SK-N-SH treated with all-trans-retinoic acid at 6 μM for 48 hours (cell line): Measurements from ENCODE around the gene ATRAID.

Source experiments
- ATAC-seq: fragments of 200-7000 bp; cut with Tn5 transposase; 3 replicates; pipeline ENCODE4 v1.9.1; 2020; ENCODE audit warnings: mild to moderate bottlenecking, moderate library complexity
- ARNTL ChIP-seq: fragments of 450-650 bp; formaldehyde crosslinking; IDR thresholded peaks from 2 replicates; pipeline ENCODE4 v1.5.0; 2020; ENCODE audit warnings: low read depth, mild to moderate bottlenecking, moderate library complexity, borderline replicate concordance
- BACH2 ChIP-seq: fragments of 250-450 bp; sonication (Bioruptor Pico); IDR thresholded peaks from 2 replicates; pipeline ENCODE4 v1.9.0; 2021; ENCODE audit warnings: mild to moderate bottlenecking, borderline replicate concordance
- CREB5 ChIP-seq: fragments of 250-450 bp; sonication (Bioruptor Pico); IDR thresholded peaks from 2 replicates; pipeline ENCODE4 v1.5.1; 2020; ENCODE audit warnings: low read depth, mild to moderate bottlenecking, moderate library complexity
- CSDC2 ChIP-seq: fragments of 250-450 bp; sonication (Bioruptor Pico); IDR thresholded peaks from 2 replicates; pipeline ENCODE4 v1.5.0; 2020; ENCODE audit warnings: mild to moderate bottlenecking, moderate library complexity
- CSRNP3 ChIP-seq: fragments of 250-450 bp; sonication (Bioruptor Pico); IDR thresholded peaks from 2 replicates; pipeline ENCODE4 v1.5.1; 2021; ENCODE audit warnings: mild to moderate bottlenecking, moderate library complexity
- ESRRG ChIP-seq: fragments of 250-450 bp; sonication (Bioruptor Pico); IDR thresholded peaks from 2 replicates; pipeline ENCODE4 v1.6.1; 2021; ENCODE audit warnings: mild to moderate bottlenecking
- GLIS3 ChIP-seq: fragments of 250-450 bp; sonication (Bioruptor Pico); IDR thresholded peaks from 2 replicates; pipeline ENCODE4 v1.5.0; 2020; ENCODE audit warnings: mild to moderate bottlenecking, moderate library complexity
- ISL1 ChIP-seq: fragments of 250-450 bp; sonication (Bioruptor Pico); IDR thresholded peaks from 2 replicates; pipeline ENCODE4 v2.1.2; 2022; ENCODE audit warnings: mild to moderate bottlenecking, moderate library complexity
- OSR1 ChIP-seq: fragments of 250-450 bp; sonication (Bioruptor Pico); IDR thresholded peaks from 2 replicates; pipeline ENCODE4 v1.8.0; 2022; ENCODE audit warnings: moderate library complexity, mild to moderate bottlenecking, inconsistent platforms
- PATZ1 ChIP-seq: fragments of 250-450 bp; sonication (Bioruptor Pico); IDR thresholded peaks from 2 replicates; pipeline ENCODE4 v1.8.0; 2020; ENCODE audit warnings: mild to moderate bottlenecking, moderate library complexity, borderline replicate concordance
- RARB ChIP-seq: fragments of 250-450 bp; sonication (Bioruptor Pico); IDR thresholded peaks from 2 replicates; pipeline ENCODE4 v1.8.0; 2021; ENCODE audit warnings: mild to moderate bottlenecking, moderate library complexity
- SNAI2 ChIP-seq: fragments of 250-450 bp; sonication (Bioruptor Pico); IDR thresholded peaks from 2 replicates; pipeline ENCODE4 v1.5.0; 2020; ENCODE audit warnings: mild to moderate bottlenecking, moderate library complexity
- TCF4 ChIP-seq: fragments of 250-450 bp; sonication (Bioruptor Pico); IDR thresholded peaks from 2 replicates; pipeline ENCODE4 v1.8.0; 2021; ENCODE audit warnings: mild to moderate bottlenecking, moderate library complexity, borderline replicate concordance
- TOX ChIP-seq: fragments of 250-450 bp; sonication (Bioruptor Pico); IDR thresholded peaks from 2 replicates; pipeline ENCODE4 v1.8.0; 2021; ENCODE audit warnings: mild to moderate bottlenecking, moderate library complexity, borderline replicate concordance
- ZC3H10 ChIP-seq: fragments of 250-450 bp; sonication (Bioruptor Pico); IDR thresholded peaks from 2 replicates; pipeline ENCODE4 v1.5.1; 2021; ENCODE audit warnings: mild to moderate bottlenecking, moderate library complexity
- ZFP3 ChIP-seq: fragments of 250-450 bp; sonication (Bioruptor Pico); IDR thresholded peaks from 2 replicates; pipeline ENCODE4 v1.5.0; 2020; ENCODE audit warnings: mild to moderate bottlenecking, moderate library complexity
- ZFP30 ChIP-seq: fragments of 450-650 bp; formaldehyde crosslinking; IDR thresholded peaks from 2 replicates; pipeline ENCODE4 v1.5.0; 2022; ENCODE audit warnings: mild to moderate bottlenecking, moderate library complexity
- ZNF565 ChIP-seq: fragments of 450-650 bp; formaldehyde crosslinking; conservative IDR thresholded peaks from 2 replicates; pipeline ENCODE4 v1.5.0; 2020; ENCODE audit warnings: low read depth, mild to moderate bottlenecking, moderate library complexity
- ZNF8 ChIP-seq: fragments of 450-650 bp; formaldehyde crosslinking; IDR thresholded peaks from 2 replicates; pipeline ENCODE4 v1.5.0; 2020; ENCODE audit warnings: mild to moderate bottlenecking, moderate library complexity
- TF ChIP-seq, protein P1 (sequence below): fragments of 250-450 bp; sonication (Bioruptor Pico); IDR thresholded peaks from 2 replicates; pipeline ENCODE4 v1.8.0; 2021; ENCODE audit warnings: low read depth, mild to moderate bottlenecking, moderate library complexity, borderline replicate concordance
- TF ChIP-seq, protein P2 (sequence below): fragments of 250-450 bp; sonication (Bioruptor Pico); IDR thresholded peaks from 2 replicates; pipeline ENCODE4 v1.5.0; 2020; ENCODE audit warnings: mild to moderate bottlenecking, moderate library complexity

ATRAID gene

DNA sequence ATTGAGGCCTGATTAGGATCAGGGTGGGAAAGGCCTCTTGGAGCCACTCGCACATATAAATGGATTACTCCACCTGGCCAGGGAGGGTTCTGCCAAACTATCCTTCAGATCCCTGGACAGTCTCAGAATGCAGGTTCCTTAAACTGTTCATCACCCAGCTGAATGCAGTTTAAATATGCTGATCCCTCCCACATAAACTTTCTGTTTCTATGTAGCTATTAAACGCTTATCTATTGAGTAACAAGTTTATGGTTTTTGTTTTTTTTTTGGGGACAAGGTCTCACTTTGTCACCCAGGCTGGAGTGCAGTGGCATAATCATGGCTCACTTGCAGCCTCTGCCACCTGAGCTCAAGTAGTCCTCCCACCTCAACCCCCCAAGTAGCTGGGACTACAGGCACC, 7.2 kb downstream of the ATRAID start:
- TF ChIP-seq ISL1 (CRISPR knock-in tag) (no peak), RARB (CRISPR knock-in tag) (no peak), BACH2 (CRISPR knock-in tag) (no peak), TOX (CRISPR knock-in tag) (no peak), PATZ1 (CRISPR knock-in tag) (no peak), ZC3H10 (CRISPR knock-in tag) (no peak), SNAI2 (no peak), CSRNP3 (CRISPR knock-in tag) (no peak)
- TF ChIP-seq, protein P1, sequence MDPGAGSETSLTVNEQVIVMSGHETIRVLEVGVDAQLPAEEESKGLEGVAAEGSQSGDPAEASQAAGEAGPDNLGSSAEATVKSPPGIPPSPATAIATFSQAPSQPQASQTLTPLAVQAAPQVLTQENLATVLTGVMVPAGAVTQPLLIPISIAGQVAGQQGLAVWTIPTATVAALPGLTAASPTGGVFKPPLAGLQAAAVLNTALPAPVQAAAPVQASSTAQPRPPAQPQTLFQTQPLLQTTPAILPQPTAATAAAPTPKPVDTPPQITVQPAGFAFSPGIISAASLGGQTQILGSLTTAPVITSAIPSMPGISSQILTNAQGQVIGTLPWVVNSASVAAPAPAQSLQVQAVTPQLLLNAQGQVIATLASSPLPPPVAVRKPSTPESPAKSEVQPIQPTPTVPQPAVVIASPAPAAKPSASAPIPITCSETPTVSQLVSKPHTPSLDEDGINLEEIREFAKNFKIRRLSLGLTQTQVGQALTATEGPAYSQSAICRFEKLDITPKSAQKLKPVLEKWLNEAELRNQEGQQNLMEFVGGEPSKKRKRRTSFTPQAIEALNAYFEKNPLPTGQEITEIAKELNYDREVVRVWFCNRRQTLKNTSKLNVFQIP: no peak
- ATAC-seq: no peak

- TF ChIP-seq TOX (CRISPR knock-in tag) (no peak), GLIS3 (CRISPR knock-in tag) (no peak), ESRRG (no peak), PATZ1 (CRISPR knock-in tag) (no peak)
- ATAC-seq: no peak
Measured at GRCh38 chr2:27220091-27220490, 8.2 kb downstream of the ATRAID start.

- TF ChIP-seq RARB (CRISPR knock-in tag) (no peak), PATZ1 (CRISPR knock-in tag) (no peak), CSDC2 (CRISPR knock-in tag) (no peak), ZFP30 (CRISPR knock-in tag) (no peak), ARNTL (CRISPR knock-in tag) (no peak), ISL1 (CRISPR knock-in tag) (no peak), ZNF8 (CRISPR knock-in tag) (no peak), SNAI2 (no peak), BACH2 (CRISPR knock-in tag) (no peak), ZC3H10 (CRISPR knock-in tag) (no peak), OSR1 (CRISPR knock-in tag) (no peak), TCF4 (no peak), ZFP3 (CRISPR knock-in tag) (no peak), TOX (CRISPR knock-in tag) (no peak), CSRNP3 (CRISPR knock-in tag) (no peak), CREB5 (CRISPR knock-in tag) (no peak), ESRRG (no peak), ZNF565 (CRISPR knock-in tag) (no peak)
- TF ChIP-seq, protein P2, sequence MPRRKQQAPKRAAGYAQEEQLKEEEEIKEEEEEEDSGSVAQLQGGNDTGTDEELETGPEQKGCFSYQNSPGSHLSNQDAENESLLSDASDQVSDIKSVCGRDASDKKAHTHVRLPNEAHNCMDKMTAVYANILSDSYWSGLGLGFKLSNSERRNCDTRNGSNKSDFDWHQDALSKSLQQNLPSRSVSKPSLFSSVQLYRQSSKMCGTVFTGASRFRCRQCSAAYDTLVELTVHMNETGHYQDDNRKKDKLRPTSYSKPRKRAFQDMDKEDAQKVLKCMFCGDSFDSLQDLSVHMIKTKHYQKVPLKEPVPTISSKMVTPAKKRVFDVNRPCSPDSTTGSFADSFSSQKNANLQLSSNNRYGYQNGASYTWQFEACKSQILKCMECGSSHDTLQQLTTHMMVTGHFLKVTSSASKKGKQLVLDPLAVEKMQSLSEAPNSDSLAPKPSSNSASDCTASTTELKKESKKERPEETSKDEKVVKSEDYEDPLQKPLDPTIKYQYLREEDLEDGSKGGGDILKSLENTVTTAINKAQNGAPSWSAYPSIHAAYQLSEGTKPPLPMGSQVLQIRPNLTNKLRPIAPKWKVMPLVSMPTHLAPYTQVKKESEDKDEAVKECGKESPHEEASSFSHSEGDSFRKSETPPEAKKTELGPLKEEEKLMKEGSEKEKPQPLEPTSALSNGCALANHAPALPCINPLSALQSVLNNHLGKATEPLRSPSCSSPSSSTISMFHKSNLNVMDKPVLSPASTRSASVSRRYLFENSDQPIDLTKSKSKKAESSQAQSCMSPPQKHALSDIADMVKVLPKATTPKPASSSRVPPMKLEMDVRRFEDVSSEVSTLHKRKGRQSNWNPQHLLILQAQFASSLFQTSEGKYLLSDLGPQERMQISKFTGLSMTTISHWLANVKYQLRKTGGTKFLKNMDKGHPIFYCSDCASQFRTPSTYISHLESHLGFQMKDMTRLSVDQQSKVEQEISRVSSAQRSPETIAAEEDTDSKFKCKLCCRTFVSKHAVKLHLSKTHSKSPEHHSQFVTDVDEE: no peak
- no peak for ATAC-seq
Measured at GRCh38 chr2:27221166-27221565, 9.3 kb downstream of the ATRAID start.
